Measurements from ENCODE around the gene KPTN. TPM values are rescaled to one million over a fixed set of nuclear protein-coding genes. Genes with fewer than 3 reads are reported as not detected.
A peak's percentile ranks its signal among the peaks of the same experiment; 100 is the strongest.

Gene KPTN
- polyA plus RNA-seq, 1 experiment, result 12.1 TPM

DNA sequence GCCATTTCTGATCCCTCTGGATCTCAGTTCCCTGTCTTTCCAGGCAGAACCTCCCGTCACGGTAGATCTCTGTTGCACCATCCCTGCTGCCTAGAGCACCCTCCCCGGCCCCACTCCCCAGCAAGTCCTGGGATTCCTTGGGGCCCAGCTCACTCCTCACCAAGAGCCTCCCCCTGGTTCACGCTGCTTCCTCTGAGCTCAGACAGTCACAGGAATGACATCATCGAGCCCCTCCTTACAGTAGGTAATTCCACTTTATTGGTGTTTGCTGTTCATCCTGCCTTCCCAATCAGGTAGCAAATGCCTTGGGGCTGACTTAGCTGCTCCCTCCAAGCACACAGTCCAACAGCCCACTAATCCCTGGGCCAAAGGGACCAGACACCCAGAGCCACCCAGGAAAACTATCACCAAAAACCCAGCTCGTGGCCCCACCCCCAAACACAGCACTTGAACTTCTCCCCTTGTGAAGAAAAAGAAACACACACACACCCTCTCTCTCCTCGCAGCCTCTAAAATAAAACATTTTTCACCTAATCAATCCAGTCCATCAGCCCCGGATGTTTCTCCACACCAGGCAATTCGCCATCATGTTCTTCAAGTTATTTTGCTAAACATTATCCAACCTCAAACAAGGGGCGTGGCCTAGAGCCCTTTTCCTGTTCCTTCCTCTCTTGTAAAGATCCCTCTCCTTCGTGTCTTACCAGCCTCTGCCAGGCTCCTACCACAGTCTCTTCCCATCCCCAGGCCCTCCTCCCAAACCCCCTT lies 28.3 kb upstream of the KPTN start:
- DNase-seq (ENCODE audit: low read depth), result peak; percentile 9
- no peak overlapping the region for H3K4me3 ChIP-seq (ENCODE audit: low read depth, low read length)
- TF ChIP-seq, protein P1, sequence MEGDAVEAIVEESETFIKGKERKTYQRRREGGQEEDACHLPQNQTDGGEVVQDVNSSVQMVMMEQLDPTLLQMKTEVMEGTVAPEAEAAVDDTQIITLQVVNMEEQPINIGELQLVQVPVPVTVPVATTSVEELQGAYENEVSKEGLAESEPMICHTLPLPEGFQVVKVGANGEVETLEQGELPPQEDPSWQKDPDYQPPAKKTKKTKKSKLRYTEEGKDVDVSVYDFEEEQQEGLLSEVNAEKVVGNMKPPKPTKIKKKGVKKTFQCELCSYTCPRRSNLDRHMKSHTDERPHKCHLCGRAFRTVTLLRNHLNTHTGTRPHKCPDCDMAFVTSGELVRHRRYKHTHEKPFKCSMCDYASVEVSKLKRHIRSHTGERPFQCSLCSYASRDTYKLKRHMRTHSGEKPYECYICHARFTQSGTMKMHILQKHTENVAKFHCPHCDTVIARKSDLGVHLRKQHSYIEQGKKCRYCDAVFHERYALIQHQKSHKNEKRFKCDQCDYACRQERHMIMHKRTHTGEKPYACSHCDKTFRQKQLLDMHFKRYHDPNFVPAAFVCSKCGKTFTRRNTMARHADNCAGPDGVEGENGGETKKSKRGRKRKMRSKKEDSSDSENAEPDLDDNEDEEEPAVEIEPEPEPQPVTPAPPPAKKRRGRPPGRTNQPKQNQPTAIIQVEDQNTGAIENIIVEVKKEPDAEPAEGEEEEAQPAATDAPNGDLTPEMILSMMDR (IDR thresholded peaks at IDR 0.05; ENCODE audit: insufficient read depth, low read depth, low read length), result no peak
- ChIA-PET POLR2A (no interaction called here), CTCF (interaction anchor here (0.9 to 1.7 kb wide), 3 partner anchors 11 to 76 kb away, joined by 3 to 6 read pairs (median 6); partner anchors contain the start of gene KPTN)
- peaks cover 3% of the 10 kb centered on the region for H3K36me3 ChIP-seq (ENCODE audit: control insufficient read depth, insufficient read depth, low read length)
- H3K27me3 ChIP-seq (ENCODE audit: control insufficient read depth, insufficient read depth, low read length), result no peaks in the 10 kb centered on the region

DNA sequence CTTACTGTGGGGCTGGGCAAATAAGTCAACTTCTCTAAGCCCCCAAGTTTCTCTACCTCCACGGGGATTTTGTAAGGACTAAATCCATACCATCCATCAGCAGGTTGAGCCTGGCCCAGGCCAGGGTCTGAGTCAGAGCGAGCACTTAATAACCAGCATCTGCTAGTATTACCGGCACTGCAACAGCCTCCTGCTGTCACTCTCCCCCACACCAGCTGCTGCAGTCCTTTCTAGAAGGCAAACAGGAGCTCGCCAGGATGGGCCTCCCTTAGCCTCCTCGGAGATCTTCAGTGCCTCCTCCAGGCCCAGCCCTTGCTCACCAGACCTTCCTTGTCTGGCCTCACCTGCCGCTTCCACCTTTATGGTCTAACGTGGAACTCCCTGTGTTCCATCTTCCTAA lies 27.7 kb upstream of the KPTN start:
- H3K27me3 ChIP-seq (ENCODE audit: control insufficient read depth, insufficient read depth, low read length), result no peaks in the 10 kb centered on the region
- no peak overlapping the region for H3K4me3 ChIP-seq (ENCODE audit: low read depth, low read length)
- TF ChIP-seq, protein P1 (IDR thresholded peaks at IDR 0.05; ENCODE audit: insufficient read depth, low read depth, low read length), result no peak
- DNase-seq (ENCODE audit: low read depth), result no peak
- CTCF ChIA-PET, result interaction anchor here (1.3 to 1.4 kb wide), 2 partner anchors 28 to 76 kb away, joined by 6 to 7 read pairs; partner anchors contain the start of gene KPTN
- H3K36me3 ChIP-seq (ENCODE audit: control insufficient read depth, insufficient read depth, low read length), result peaks cover 4% of the 10 kb centered on the region
- POLR2A ChIA-PET, result interaction anchor here (0.6 kb wide), 1 partner anchor 680 kb away, joined by 3 read pairs; no protein-coding TSS in a partner anchor

DNA sequence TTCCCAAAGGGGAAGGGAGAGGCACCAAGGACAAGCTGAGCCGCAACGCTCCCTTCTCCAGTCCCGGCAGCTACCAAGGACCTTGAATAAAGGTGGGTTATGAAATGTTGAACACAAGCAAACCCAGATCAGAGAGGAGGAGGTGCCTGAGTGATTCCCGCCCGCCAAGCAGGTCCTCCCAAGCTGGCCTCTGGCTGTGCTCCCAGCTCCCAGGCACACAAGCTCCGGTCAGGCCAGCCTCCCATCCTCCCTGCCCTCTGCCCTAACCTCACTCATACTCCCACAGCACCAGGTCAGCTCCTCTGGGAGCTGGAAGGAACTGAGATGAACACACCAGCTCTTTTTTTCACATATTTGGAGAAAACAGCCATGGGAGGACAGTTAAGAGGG lies 27.1 kb upstream of the KPTN start:
- TF ChIP-seq, protein P1 (IDR thresholded peaks at IDR 0.05; ENCODE audit: insufficient read depth, low read depth, low read length), result no peak
- H3K27me3 ChIP-seq (ENCODE audit: control insufficient read depth, insufficient read depth, low read length), result no peaks in the 10 kb centered on the region
- ChIA-PET POLR2A (interaction anchor here (0.6 kb wide), 2 partner anchors 14 to 679 kb away, joined by 3 read pairs; no protein-coding TSS in a partner anchor), CTCF (interaction anchor here (1.3 to 1.4 kb wide), 3 partner anchors 27 to 233 kb away, joined by 3 to 7 read pairs (median 6); partner anchors contain the start of gene KPTN)
- no peak overlapping the region for H3K4me3 ChIP-seq (ENCODE audit: low read depth, low read length)
- DNase-seq (ENCODE audit: low read depth), result no peak
- peaks cover 4% of the 10 kb centered on the region for H3K36me3 ChIP-seq (ENCODE audit: control insufficient read depth, insufficient read depth, low read length)

DNA sequence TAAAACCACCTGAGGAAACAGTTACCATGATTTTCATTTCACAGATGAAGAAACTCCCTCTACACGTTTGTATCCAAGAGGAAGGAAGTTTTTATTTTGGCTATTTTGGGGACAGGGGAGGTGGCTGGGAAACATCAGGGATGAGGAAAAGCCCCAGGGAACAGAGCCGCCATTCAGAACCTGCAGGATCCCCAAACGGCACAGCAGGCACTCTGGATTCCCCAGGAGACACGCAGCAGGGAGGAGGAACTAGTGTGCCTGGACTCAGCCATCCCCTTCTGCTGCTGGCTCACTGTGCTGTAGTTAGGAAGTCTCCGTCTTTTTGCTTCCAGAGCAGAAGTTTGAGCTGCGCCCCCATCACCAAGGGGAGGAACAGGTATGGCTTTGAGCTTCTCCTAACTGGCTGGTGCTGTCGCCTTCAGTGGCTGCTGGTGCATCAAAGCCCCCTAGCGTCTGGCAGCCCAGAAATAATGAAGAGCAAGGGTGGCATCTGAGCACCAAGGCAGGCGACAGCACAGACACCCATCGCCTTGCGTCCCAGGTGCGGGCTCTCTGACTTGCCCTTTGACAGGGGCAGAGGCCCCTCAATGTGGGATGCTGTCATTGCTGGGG lies 26.6 kb upstream of the KPTN start:
- H3K36me3 ChIP-seq (ENCODE audit: control insufficient read depth, insufficient read depth, low read length), result peaks cover 4% of the 10 kb centered on the region
- CTCF ChIA-PET, result interaction anchor here (1.3 kb wide), 2 partner anchors 27 to 234 kb away, joined by 3 to 7 read pairs; partner anchors contain the start of gene KPTN

More for the DNA sequence above, 26.6 kb upstream of the KPTN start:
- no peaks in the 10 kb centered on the region for H3K27me3 ChIP-seq (ENCODE audit: control insufficient read depth, insufficient read depth, low read length)
- TF ChIP-seq, protein P1 (IDR thresholded peaks at IDR 0.05; ENCODE audit: insufficient read depth, low read depth, low read length), result no peak
- no peak overlapping the region for H3K4me3 ChIP-seq (ENCODE audit: low read depth, low read length)
- DNase-seq (ENCODE audit: low read depth), result no peak
- POLR2A ChIA-PET, result interaction anchor here (0.6 kb wide), 1 partner anchor 15 kb away, joined by 3 read pairs; no protein-coding TSS in a partner anchor
